HG02588 (cell line): Measurements from ENCODE around the gene COL5A1.

Source experiments
- ATAC-seq: cut with Tn5 transposase; IDR thresholded peaks from one replicate; pipeline ENCODE4 v1.9.1; 2021; ENCODE audit warnings: mild to moderate bottlenecking, moderate library complexity; ENCODE audit not compliant: unreplicated experiment

COL5A1 gene

DNA sequence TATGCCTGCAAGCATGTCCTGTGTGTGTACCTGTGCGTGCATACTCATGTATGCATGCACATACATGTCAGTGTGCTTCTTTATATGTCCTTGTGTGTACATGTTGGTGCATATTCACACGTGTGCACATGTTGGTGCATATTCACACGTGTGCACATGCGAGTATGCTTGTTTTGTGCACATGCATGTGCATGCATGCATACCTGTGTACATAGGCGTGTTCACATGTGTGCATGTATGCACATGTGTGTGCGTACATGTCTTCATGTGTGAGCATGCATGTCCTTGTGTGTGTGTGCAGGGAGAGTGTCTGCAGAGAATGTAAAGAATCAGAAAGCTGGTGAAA lies 166.8 kb downstream of the COL5A1 start:
- ATAC-seq, result no peak

DNA sequence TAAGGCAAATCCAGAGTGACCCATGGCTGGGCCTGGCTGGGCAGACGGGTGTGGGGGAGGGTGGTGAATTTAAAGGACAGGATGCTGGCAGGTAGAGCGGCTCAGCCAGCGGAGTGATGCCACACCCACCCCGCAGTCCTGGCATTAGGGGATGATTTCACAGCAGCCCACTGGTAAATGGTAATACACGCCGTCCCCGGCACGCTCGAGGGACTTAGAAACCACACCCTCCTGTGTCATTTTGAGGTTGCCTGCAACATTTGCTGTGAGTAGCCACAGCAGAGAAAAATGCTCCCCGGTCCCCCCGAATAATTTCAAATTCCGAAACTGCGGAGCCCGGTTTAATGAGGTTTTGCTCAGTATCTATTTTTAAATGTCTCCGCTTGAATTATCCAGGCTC lies 167.7 kb downstream of the COL5A1 start:
- no peak for ATAC-seq

DNA sequence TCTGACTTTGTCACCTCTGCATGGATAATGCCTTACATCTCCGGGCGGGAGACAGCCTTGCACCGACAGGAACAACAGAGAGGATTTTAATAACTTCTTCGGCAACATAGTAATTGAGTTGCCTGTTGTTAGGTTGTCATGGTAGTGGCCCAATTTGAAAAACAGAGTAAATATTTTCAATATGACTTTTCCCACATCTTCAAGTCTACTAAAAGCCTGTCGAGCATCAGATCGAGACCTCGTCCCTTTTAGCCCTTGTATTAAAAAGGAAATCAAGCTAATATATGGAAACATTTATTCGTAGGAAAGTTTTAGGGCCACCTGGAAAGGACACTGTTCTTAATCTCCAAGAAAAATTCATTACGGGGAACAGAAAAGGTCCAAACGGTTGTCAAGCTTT lies 168.2 kb downstream of the COL5A1 start:
- no peak for ATAC-seq

DNA sequence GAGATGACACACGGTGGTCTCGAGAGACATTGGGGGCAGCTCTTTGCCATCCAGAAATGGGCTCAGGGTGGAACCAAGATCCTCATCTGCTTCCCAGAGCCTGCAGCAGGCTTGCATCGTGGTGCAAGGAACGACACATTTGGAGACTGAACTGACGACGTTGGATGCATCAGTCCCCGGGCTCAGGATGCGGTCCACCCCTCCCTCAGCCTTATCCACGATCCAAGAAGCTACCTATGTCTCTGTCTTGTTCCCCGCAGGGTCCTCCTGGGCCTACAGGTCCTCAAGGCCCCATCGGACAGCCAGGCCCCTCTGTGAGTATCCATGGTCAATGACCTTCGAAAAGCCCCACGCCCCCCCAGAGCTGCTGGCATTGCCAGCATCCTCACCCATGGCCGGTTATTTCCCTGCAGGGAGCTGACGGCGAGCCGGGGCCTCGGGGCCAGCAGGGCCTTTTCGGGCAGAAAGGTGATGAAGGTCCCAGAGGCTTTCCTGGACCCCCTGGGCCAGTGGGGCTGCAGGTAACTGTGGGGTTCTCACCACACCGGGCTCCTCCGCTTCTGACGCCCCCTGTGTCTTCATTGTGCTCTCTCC lies 169.6 kb downstream of the COL5A1 start:
- no peak for ATAC-seq

DNA sequence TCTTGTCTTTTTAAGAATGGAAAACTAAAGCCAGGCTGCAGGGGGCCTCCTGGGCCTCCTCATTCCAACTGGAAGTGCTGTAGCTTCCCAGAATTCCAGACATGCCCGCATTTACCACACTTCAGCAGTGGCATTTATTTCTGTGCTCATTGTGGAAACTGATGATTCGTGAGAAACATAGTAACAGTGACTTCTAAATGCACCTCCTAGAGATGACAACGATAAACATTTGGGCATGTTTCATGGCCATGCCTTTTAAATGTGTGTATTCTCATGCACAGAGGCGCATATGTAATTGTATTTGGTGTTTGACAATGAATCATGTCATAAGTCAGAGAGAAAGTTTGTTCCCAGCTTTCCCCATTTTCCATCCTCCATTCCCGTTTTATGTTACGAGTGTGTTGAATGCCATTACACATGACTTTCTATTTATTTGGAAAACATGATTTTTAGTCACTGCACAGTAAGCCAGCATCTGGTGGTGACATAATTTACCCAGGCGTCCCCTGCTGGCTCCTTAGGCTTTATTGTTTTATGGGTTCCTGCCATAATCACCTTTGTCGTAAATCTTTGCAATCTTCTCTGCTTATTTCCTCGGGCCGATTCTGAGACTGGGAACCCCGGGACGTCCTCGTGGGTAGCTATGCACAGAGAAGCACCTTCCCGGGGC lies 170.2 kb downstream of the COL5A1 start:
- no peak for ATAC-seq

DNA sequence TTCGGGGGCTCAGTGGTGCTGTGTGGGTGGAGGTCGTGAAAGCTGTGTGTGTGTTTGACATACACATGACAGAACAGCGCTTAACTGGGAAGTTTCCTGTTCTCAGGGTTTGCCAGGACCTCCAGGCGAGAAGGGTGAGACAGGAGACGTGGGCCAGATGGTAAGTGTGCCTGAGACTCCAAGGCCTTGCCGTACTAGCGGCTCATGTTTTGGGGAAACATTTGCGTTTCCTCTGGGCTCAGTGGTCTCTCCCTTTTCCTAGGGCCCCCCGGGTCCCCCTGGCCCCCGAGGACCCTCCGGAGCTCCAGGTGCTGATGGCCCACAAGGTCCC lies 170.7 kb downstream of the COL5A1 start:
- ATAC-seq, result no peak

DNA sequence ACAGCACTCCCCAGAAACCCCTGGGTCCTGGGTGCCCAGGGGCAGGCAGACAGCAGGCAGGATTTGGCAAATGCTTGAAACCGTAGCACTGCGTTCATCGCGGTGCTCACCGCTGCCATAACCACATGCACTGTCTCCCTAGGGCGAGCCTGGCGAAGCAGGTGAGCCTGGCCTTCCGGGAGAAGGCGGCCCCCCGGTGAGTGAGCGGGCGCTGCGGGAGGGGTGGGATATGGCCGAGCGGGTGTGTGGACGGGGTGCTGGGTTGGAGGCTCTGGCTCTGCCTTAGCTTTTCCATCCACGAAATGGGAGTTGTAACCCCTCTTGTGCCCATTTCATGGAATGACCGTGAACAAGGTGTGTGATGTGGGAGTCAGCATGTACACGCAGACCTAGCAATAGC lies 172.2 kb downstream of the COL5A1 start:
- no peak for ATAC-seq

DNA sequence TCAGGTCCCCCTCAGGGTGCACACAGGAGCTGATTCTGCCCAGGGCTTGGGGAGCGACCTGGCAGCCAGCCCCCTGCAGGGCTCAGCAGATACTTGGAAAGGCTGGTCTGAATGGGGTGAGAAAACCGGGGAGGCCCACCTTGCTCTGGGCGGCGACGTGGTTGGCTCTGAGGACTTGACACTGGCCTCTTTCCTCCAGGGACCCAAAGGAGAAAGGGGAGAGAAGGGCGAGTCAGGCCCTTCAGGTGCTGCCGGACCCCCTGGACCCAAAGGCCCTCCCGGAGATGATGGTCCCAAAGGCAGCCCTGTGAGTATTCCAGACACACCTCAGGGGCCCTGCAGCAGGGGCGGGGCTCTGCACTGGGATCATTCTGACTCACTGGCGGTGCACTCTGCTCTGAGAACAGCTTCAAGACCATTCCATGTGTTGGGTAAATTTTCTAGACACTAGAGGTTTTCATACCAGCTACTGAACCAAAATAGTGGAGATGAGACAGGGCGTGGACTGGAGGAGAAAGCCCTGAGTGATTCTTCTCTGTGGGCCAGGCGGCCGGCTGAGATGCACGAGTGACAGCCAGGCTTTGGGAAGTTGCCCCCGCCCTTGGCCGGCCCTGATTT lies 173.1 kb downstream of the COL5A1 start:
- ATAC-seq, result no peak

DNA sequence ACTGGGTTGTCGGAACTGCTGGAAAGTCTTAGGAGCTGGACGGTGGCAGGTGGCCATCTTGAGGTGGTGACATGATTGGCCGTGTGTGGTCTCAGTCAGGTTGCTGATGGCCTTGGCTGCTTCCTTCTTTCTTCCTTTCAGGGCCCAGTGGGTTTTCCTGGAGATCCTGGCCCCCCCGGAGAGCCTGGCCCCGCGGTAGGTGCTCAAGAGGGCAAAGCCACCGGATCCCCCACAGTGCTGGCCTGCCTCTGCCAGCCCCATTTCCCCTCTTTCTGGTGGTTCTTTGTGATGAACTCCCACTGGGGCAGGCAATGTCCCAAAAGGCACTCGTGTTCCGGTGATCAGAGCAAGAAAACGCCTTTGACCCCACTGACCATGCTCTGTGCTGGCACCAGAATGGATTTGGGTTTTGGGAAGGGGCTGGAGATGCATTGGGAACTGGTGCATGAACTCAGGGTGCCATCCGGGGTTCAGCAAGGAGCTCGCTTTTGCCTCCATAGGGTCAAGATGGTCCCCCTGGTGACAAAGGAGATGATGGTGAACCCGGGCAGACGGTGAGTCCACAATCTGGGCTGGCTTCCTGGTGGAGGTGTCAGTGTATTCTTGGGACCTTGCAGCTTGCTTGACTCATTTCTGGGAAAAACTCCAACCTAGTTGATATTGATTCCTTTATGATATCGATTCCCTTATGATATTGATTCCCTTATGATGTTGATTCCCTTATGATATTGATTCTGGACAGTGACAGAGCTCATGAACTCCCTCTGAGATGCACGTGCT lies 174.0 kb downstream of the COL5A1 start:
- ATAC-seq, result no peak

DNA sequence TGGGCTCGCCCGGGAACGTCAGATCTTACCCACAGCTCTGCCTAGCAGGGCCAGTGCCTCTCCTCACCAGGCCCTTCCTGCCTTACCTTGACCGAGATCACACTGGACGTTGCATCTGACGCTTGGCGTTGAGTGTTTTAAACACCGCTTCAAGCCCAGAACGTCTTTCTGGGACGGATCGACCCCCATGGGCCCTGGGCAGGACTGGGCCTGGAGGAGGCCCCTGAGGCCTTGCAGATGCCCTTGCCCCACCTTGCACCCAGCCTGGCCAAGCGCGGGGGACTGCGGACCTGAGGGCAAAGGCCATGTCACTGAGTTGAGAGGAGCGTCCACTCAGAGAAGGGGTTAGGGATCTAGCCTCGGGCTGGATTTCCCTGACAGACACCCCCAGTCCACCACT lies 174.7 kb downstream of the COL5A1 start:
- ATAC-seq, result no peak

DNA sequence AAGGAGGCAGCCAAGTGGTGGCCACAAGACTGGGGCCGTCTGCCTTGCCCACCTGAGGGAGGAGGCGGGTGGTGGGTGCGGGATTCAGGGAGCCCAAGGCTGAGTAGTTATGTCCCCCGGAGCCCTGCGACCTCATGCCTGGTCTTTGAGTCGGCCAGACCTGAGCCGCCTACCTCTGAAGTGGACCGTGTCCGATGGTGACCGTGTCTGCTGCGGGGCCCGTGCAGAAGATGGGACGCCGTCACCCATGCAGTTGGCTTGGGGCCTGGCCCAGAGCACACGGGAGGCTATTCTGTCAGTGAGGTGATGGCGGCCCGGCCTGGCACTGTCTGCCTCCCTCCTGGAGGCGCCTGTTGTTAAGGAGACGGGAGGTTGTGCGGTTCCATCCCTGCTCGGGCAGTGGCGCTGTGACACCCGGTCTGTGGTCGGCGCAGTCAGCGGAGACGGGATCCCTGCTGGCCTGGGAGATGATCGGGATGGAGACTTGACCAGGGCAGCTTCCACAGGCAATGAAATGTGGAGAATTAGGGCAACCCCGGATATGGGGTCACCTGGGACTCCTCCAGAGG lies 176.5 kb downstream of the COL5A1 start:
- no peak for ATAC-seq

DNA sequence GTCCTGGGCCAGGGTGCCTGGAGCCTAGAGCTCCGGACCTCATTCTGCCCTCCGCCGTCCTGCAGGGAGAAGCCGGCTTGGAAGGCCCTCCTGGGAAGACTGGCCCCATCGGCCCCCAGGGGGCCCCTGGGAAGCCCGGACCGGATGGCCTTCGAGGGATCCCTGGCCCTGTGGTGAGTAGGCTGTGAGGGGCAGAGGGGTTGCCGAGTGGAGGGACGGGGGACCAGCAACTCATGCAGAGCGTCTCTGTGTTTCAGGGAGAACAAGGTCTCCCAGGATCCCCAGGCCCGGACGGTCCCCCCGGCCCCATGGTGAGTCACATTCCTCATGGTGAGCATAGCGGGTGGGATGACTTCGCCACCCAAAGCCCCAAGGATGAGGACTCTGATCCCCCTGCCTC lies 177.0 kb downstream of the COL5A1 start:
- ATAC-seq, result no peak

DNA sequence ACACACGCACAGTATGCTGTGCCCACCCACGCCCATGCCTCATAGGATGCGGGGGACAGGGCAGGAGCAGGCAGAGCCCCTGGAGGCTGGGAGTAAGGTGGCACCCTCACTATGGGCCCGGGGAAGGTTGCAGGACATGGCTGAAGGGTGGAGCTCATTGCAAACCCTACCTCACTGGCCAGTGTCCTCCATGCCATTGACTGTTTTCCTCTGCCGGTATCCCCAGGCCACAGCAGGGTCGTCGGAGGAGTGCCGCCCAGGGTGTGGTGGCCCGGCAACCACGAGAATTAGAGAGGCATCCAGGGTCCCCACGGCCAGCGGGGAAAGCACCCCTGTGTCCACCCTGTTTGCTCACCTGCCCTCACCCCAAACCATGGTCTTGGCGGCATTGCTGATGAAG lies 179.3 kb downstream of the COL5A1 start:
- ATAC-seq, result no peak

DNA sequence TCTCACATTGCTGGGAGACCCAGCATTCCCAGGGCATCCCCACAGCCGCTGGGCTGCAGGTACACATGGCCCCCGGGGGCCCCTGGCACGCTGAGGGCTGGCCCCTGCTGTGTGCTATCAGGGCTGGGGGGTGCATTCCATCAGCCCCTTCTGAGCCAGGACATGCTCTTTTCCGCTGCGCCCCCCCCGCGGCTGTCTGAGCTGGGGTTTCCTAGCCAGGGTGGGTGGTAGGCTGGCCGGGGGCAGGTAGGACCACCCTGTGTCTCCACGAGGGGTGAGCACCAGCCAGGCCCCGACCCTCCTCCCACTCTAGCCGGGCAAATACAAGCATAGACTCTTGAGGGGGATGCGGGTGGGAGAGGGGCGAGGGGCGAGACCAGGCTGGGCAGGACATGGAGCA lies 180.9 kb downstream of the COL5A1 start:
- ATAC-seq, result no peak

DNA sequence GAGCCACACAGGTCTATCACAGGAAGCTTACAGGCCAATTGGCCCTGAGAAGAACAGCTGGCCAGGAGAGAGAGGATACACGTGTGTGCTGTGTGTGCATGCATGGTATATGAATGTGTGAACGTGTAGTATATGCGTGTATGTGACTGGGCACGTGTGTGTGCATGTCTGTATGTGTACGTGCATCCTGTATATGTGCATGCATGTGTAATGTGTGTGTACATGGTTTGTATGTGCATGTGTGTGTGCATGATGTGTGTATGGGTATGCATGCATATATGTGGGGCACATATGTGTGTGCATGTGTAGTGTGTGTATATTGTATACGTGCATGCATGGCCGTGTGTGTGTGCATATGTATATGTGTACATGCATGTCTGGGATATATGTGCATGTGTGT lies 182.0 kb downstream of the COL5A1 start:
- ATAC-seq, result no peak

DNA sequence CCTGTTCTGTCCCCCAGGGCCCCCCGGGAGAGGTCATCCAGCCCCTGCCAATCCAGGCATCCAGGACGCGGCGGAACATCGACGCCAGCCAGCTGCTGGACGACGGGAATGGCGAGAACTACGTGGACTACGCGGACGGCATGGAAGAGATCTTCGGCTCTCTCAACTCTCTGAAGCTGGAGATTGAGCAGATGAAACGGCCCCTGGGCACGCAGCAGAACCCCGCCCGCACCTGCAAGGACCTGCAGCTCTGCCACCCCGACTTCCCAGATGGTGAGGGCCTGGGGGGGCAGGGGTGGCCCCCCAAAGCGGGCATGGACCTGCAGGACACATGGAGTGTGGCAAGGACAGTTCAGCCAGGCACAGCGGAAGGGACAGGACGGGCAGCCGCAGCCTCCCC lies 183.0 kb downstream of the COL5A1 start:
- ATAC-seq, result no peak

DNA sequence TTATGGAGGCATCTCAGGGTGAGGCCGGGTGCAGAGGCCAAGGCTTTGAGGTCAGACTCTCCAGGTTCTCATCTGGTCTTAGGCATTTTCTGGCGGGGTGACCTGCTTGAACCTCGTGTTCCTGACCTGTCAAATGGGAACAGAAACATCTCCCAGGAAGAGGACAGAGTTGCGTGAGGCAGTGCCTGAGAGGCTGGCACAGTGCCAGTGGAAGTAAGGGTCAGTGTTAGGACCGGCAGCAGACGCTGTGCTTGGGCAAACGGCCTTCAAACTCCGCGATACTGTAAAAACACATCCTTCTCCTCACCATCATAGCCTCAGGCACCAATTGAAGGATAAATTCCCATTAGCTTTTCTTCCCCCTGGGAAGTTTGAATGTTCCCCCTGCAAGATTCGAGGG lies 183.4 kb downstream of the COL5A1 start:
- no peak for ATAC-seq

DNA sequence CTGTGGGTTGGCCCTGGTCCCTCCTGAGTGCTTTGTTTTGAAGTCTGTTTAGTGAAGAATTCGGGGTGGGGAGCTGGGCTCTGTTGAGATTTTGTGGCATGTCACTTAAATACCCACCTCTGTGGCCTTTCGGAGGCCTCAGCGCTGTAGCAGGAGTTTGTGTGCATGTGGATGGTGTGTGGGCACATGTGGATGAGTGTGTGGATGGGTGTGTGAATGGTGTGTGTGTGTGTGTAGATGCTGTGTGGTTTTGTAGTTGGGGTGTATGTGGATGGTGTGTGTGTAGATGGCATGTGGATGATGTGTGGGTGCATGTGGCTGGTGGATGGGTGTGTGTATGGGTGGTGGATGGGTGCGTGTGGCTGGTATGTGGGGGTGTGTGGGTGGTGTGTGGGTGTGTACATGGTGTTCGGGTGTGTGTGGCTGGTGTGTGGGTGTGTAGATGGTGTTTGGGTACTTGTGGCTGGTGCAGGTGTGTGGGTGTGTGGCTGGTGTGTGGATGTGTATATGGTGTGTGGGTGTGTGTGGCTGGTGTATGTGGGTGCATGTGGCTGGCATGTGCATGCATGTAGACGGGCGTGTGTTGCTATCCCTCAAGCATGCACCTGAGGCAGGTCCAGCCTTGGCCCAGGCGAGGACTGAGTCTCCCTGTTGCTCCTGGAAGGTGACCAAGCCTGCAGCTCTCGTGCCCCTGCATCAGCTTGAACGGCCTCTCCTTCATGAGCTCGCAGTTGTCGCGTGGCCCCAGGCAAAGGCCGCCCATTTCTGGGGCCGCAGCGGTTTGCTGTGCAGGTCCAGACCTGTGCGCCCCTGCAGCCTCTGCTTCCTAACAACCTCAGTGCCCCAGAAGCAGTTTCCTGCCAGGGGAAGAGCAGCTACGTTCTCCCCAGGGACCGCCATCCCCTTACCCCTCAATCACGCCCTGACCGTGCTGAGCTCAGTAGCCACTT lies 185.0 kb downstream of the COL5A1 start:
- ATAC-seq, result no peak

DNA sequence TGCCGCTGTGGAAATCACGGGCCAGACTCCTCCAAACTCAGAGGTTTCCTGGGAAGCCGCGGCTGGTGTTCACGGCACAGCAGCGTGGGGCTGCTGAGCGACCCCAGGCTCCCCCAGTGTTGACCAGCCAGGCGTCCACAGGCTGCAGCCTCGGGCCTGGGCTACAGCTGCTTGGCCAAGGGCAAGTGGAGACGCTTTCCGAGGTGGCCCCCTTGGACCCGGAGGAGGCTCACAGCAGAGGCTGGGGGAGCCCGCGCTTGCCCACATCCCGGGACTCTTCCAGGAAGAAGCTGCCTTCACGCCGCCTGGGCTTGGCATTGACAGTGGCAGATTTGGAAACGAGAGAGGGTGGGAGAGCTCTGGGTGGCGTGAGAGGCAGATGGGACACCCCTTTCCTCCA lies 186.0 kb downstream of the COL5A1 start:
- ATAC-seq, result no peak

DNA sequence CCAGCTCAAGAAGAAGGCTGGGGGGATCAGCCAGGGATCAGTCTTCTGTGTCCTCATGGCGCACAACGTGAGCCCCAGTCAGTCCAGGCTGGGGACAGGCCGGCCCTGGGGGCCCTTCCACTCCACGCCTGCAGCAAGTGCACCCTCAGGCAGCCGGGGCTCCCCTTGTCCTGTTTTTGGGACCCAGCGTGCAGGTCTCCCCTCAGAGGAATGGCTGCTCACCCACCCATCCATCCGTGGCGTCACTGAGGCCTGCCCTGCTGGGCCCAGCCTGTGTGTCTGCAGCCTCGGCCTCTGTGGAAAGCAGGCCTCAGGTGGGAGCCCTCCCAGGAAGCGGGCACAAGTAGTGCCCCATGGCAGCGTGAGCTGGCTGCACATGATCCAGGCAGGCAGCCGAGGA lies 186.4 kb downstream of the COL5A1 start:
- ATAC-seq, result no peak

DNA sequence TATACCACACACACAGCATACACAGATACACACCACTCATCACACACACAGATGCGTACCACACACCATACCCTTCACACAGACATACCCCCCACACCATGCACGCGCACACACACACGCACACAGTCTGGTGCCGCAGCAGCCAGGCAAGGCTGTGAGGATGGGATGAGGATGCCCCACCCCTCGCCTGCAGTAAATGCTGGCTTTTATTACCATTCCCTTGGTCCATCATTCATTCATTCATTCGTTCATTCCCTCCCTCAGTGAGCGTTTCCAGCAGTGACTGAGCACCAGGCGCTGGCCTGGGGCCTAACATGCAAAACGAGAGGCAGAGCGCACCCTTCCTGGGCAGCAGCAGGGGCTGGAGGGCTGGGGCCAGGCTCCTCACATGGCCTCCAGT lies 187.3 kb downstream of the COL5A1 start:
- no peak for ATAC-seq
